Mammary epithelial cell (primary cell): Measurements from ENCODE around the gene TUBB1.

Source experiments
- CTCF ChIP-seq, 2 donors: IDR thresholded peaks in 1 of 2; conservative IDR thresholded peaks in 1 of 2; 2 replicates each; pipeline ENCODE4 v1.5.1; 2011 to 2012; ENCODE audit warnings: inconsistent platforms in 2 of 2, low read length in 2 of 2, mild to moderate bottlenecking in 2 of 2, control low read depth in 1 of 2, low read depth in 1 of 2; ENCODE audit not compliant: insufficient read depth in 1 of 2; ENCODE audit errors: extremely low read depth in 1 of 2
- EZH2 ChIP-seq: IDR thresholded peaks from 2 replicates; pipeline ENCODE4 v1.6.1; 2012; ENCODE audit warnings: low read length, inconsistent platforms, borderline replicate concordance

GRCh38 chr20:59025086-59025485 is 5.9 kb downstream of the TUBB1 start:
- TF ChIP-seq CTCF (conservative IDR thresholded peaks at IDR 0.05 in 1 of 2, IDR thresholded peaks at IDR 0.05 in 1 of 2; ENCODE audit: extremely low read depth in 1 of 2, insufficient read depth in 1 of 2, low read depth in 1 of 2, low read length in 2 of 2) (no peak), EZH2 (no peak)
